ENCODE measurements around the gene FAAP20. TPM values are rescaled to one million over a fixed set of nuclear protein-coding genes. Genes with fewer than 3 reads are reported as not detected.
A peak's percentile ranks its signal among the peaks of the same experiment; 100 is the strongest.

FAAP20 gene
- total RNA-seq, 1 experiment from 2014 or later, result 133 TPM

- no peak for TF ChIP-seq ZMAT4 (CRISPR knock-in tag; IDR thresholded peaks at IDR 0.05)
- TF ChIP-seq E2F1 (CRISPR knock-in tag; IDR thresholded peaks at IDR 0.05), result 0 out of 2 replicates have a peak, but pooled peaks have one; percentile 52
- TF ChIP-seq ZNF138 (CRISPR knock-in tag; conservative IDR thresholded peaks at IDR 0.05), result no peak
- TF ChIP-seq TEAD1 (CRISPR knock-in tag; IDR thresholded peaks at IDR 0.05), result peak; percentile 84
- TF ChIP-seq SMAD4 (CRISPR knock-in tag; IDR thresholded peaks at IDR 0.05), result no peak
- TF ChIP-seq ETV6 (CRISPR knock-in tag; IDR thresholded peaks at IDR 0.05), result 0 out of 2 replicates have a peak, but pooled peaks have one; percentile 76
- no peak for TF ChIP-seq ZNF532 (CRISPR knock-in tag; IDR thresholded peaks at IDR 0.05; ENCODE audit: borderline replicate concordance)
- TF ChIP-seq ZNF423 (CRISPR knock-in tag; IDR thresholded peaks at IDR 0.05), result no peak
- TF ChIP-seq AR (CRISPR knock-in tag; IDR thresholded peaks at IDR 0.05), result no peak
- TF ChIP-seq FOXJ3 (CRISPR knock-in tag; IDR thresholded peaks at IDR 0.05; ENCODE audit: borderline replicate concordance), result no peak
- TF ChIP-seq JAZF1 (CRISPR knock-in tag; IDR thresholded peaks at IDR 0.05), result no peak
- peak; percentile 92 for TF ChIP-seq MAX (CRISPR knock-in tag; IDR thresholded peaks at IDR 0.05)
- no peak for TF ChIP-seq RORB (CRISPR knock-in tag; IDR thresholded peaks at IDR 0.05)
- peak; percentile 47; the same call in 1 of the 2 replicates for TF ChIP-seq USF1 (CRISPR knock-in tag; IDR thresholded peaks at IDR 0.05)
- TF ChIP-seq NR3C1 (CRISPR knock-in tag; conservative IDR thresholded peaks at IDR 0.05; ENCODE audit: low read depth), result no peak
- TF ChIP-seq ZBTB43 (CRISPR knock-in tag; IDR thresholded peaks at IDR 0.05), result peak; percentile 46; the same call in 1 of the 2 replicates
- TF ChIP-seq TEAD4 (CRISPR knock-in tag; IDR thresholded peaks at IDR 0.05), result no peak
- TF ChIP-seq ZNF219 (CRISPR knock-in tag; IDR thresholded peaks at IDR 0.05; ENCODE audit: borderline replicate concordance), result no peak
- no peak for TF ChIP-seq PRDM15 (CRISPR knock-in tag; IDR thresholded peaks at IDR 0.05)
- TF ChIP-seq KAT7 (CRISPR knock-in tag; IDR thresholded peaks at IDR 0.05; ENCODE audit: borderline replicate concordance), result no peak
- no peak for TF ChIP-seq ERG (CRISPR knock-in tag; IDR thresholded peaks at IDR 0.05)
These were observed 10.8 kb upstream of the FAAP20 start (continued) for GRCh38 chr1:2205191-2205952.

Data from WTC11 (cell line).